ENCODE measurements around the gene PCDHGA5.
A peak's percentile ranks its signal among the peaks of the same experiment; 100 is the strongest.
"Not testable (repeated sequence)": the region's sequence is repeated elsewhere in the genome, so short reads cannot be mapped to it uniquely, and the experiment has no call there.

Gene PCDHGA5

DNA sequence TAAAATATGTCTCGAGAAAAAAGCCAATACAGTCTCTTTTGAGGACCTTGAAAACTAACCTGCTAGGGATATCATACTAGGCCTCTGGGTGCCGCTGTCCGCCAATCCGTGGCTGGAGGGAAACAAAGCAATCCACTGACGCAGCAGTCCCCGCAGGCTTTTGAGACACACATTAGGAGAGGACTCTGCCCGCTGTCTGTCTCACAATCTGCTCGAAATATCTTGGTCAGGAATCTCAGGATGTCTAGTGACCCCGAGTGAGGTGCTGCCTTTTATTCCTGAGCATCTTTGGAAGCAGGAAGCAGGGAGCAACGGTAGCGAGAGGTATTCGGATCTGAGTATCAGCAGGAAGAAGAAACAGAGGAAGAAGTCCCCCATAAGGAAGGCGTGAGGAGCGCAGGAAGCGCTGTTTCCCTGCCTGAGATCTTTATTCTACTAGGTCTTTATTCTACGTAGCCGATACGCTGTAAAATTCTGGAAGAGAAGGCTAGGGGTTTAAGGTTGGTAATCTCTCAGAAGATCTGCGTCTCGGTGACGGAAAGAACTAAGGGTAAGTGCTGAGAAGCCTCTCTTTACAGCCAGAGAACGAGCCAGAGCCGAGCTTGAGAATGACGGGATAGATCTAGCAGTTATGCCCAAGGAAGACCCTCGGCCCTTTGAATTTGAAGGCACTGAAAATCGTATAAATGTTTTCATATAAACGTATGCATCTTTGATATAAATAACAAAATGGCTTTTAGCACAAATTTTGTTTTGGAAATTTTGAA is 37.7 kb upstream of the PCDHGA5 start:
- DNase-seq (ENCODE audit: low spot score) = no peak
- in situ Hi-C loops (cut with MboI; ENCODE audit: low pct_unique_long_range_greater_than_20kb, low sequenced_read_pairs, unreplicated experiment) = no loop called here
- TF ChIP-seq, protein P1, sequence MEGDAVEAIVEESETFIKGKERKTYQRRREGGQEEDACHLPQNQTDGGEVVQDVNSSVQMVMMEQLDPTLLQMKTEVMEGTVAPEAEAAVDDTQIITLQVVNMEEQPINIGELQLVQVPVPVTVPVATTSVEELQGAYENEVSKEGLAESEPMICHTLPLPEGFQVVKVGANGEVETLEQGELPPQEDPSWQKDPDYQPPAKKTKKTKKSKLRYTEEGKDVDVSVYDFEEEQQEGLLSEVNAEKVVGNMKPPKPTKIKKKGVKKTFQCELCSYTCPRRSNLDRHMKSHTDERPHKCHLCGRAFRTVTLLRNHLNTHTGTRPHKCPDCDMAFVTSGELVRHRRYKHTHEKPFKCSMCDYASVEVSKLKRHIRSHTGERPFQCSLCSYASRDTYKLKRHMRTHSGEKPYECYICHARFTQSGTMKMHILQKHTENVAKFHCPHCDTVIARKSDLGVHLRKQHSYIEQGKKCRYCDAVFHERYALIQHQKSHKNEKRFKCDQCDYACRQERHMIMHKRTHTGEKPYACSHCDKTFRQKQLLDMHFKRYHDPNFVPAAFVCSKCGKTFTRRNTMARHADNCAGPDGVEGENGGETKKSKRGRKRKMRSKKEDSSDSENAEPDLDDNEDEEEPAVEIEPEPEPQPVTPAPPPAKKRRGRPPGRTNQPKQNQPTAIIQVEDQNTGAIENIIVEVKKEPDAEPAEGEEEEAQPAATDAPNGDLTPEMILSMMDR (IDR thresholded peaks at IDR 0.05; ENCODE audit: extremely low read depth, insufficient read depth, missing control alignments) = peak; percentile 31

DNA sequence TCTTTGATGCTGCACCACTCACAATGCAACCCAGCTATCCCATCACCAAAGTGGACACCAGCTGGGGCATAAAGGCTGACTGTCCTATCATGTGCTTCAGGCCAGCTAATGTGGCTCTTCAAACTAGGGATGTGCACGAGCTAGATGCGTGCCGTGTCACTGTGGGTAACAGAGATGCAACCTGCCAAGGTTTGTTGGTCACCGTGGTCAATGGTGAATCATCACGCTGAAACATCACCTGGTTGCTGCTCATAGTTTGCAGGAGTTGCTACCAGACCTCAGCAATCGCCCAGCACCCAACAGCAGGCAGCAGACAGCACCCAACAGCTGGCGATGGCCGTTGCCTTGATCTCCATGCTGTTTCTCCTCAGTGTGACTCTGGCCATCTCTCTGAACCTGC is 35.7 kb upstream of the PCDHGA5 start:
- TF ChIP-seq, protein P1 (IDR thresholded peaks at IDR 0.05; ENCODE audit: extremely low read depth, insufficient read depth, missing control alignments) = no peak
- DNase-seq (ENCODE audit: low spot score) = no peak
- in situ Hi-C loops (cut with MboI; ENCODE audit: low pct_unique_long_range_greater_than_20kb, low sequenced_read_pairs, unreplicated experiment) = no loop called here

DNA sequence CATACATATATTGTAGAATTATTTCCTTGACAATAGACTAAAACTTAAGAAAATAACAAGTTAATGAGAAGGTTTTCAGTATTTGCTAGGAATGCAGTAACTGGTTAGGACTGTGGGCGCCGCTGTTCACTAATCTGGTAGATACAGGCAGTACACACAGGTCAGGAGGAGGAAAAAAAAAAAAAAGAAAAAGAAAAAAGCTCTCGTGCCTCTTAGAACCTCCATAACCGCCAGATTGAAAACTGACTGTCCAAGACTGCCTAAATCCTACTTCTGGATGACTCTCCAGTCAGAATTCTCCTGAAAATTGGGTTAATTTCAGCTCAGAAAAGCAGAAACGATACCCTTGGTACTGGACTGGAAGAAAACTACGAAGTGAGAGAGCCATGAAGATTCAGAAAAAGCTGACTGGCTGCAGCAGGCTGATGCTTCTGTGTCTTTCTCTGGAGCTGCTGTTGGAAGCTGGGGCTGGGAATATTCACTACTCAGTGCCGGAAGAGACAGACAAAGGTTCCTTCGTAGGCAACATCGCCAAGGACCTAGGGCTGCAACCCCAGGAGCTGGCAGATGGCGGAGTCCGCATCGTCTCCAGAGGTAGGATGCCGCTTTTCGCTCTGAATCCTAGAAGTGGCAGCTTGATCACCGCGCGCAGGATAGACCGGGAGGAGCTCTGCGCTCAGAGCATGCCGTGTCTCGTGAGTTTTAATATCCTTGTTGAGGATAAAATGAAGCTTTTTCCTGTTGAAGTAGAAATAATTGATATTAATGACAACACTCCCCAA is 33.5 kb upstream of the PCDHGA5 start, which contains the start of gene PCDHGA1:
PCDHGA1 (plus strand) TSS at position 216 of the 782 bp plus-strand sequence.
- DNase-seq (ENCODE audit: low spot score) = no peak
- TF ChIP-seq, protein P1 (IDR thresholded peaks at IDR 0.05; ENCODE audit: extremely low read depth, insufficient read depth, missing control alignments) = peak; percentile 68
- in situ Hi-C loops (cut with MboI; ENCODE audit: low pct_unique_long_range_greater_than_20kb, low sequenced_read_pairs, unreplicated experiment) = no loop called here

DNA sequence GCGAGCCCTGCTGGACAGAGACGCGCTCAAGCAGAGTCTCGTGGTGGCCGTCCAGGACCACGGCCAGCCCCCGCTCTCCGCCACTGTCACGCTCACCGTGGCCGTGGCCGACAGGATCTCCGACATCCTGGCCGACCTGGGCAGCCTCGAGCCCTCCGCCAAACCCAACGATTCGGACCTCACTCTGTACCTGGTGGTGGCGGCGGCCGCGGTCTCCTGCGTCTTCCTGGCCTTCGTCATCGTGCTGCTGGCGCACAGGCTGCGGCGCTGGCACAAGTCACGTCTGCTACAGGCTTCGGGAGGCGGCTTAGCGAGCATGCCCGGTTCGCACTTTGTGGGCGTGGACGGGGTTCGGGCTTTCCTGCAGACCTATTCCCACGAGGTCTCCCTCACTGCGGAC is 31.4 kb upstream of the PCDHGA5 start:
- DNase-seq (ENCODE audit: low spot score); in situ Hi-C loops (cut with MboI; ENCODE audit: low pct_unique_long_range_greater_than_20kb, low sequenced_read_pairs, unreplicated experiment): not testable (repeated sequence)

- TF ChIP-seq, protein P1 (IDR thresholded peaks at IDR 0.05; ENCODE audit: extremely low read depth, insufficient read depth, missing control alignments) = peak; percentile 51
- in situ Hi-C loops (cut with MboI; ENCODE audit: low pct_unique_long_range_greater_than_20kb, low sequenced_read_pairs, unreplicated experiment) = no loop called here
- DNase-seq (ENCODE audit: low spot score) = no peak
Observed at GRCh38 chr5:141338538-141339306, 25.2 kb upstream of the PCDHGA5 start, which contains the start of gene PCDHGA2. Gene PCDHGA2 (plus strand): TSS chr5:141338760.

DNA sequence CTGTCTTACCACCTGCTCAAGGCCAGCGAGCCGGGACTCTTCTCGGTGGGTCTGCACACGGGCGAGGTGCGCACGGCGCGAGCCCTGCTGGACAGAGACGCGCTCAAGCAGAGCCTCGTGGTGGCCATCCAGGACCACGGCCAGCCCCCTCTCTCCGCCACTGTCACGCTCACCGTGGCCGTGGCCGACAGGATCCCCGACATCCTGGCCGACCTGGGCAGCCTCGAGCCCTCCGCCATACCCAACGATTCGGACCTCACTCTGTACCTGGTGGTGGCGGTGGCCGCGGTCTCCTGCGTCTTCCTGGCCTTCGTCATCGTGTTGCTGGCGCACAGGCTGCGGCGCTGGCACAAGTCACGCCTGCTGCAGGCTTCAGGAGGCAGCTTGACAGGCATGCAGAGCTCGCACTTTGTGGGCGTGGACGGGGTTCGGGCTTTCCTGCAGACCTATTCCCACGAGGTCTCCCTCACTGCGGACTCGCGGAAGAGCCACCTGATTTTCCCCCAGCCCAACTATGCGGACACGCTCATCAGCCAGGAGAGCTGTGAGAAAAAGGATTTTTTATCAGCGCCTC is 23.1 kb upstream of the PCDHGA5 start:
- in situ Hi-C loops (cut with MboI; ENCODE audit: low pct_unique_long_range_greater_than_20kb, low sequenced_read_pairs, unreplicated experiment); DNase-seq (ENCODE audit: low spot score): not testable (repeated sequence)

DNA sequence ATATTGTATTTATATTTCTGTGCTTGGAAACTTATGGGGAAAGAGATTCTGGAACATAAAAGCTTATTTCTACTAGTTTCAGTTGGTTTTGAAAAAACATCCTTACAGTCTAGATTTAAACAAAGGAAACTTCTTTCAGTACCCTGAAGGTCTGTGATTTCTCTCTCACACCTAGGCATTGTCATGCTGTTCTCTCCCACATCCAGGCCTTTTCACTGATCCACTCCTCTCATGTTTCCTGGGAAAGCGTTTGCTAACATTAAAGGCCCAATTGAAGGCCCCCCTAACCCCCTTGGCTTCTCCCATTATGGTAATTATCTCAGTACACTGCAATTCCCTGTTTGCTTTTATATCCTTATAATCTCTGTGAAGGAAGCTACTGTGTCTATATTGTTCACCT is 21.2 kb upstream of the PCDHGA5 start:
- no peak for DNase-seq (ENCODE audit: low spot score)
- TF ChIP-seq, protein P1 (IDR thresholded peaks at IDR 0.05; ENCODE audit: extremely low read depth, insufficient read depth, missing control alignments) = no peak
- in situ Hi-C loops (cut with MboI; ENCODE audit: low pct_unique_long_range_greater_than_20kb, low sequenced_read_pairs, unreplicated experiment) = no loop called here

All from GM13977 (cell line).